NT2/D1 (cell line): Measurements from ENCODE around the gene PPP1R15A.

ENCODE experiments used
- SUZ12 ChIP-seq: IDR thresholded peaks from 2 replicates; pipeline ENCODE4 v1.6.1; 2011; ENCODE audit not compliant: insufficient read length, insufficient read depth; ENCODE audit errors: extremely low read depth
- YY1 ChIP-seq: IDR thresholded peaks from 2 replicates; pipeline ENCODE4 v1.6.1; 2011; ENCODE audit not compliant: insufficient read length, insufficient read depth

GRCh38 chr19:48854103-48854502 lies 18.1 kb upstream of the PPP1R15A start:
- no peak for TF ChIP-seq SUZ12
- TF ChIP-seq YY1: no peak
